Activated CD4-positive, alpha-beta memory T cell treated with anti-CD3 and anti-CD28 coated beads, Interleukin-2, amount 10 ng/mL, durations not matched to agents 7 days and 5 days (primary cell): ENCODE measurements around the gene SLC11A1. TPM values are rescaled to one million over a fixed set of nuclear protein-coding genes. Genes with fewer than 3 reads are reported as not detected.
A peak's percentile ranks its signal among the peaks of the same experiment; 100 is the strongest.

Experiments used
- CTCF ChIA-PET: fragments of 350-600 bp; sonication (Branson Sonifier 250); formaldehyde crosslinking; loops from one replicate; lab custom pipeline; 2021; ENCODE audit warnings: antibody characterized with exemption, inconsistent platforms; lab: Charles Lee
- POLR2A ChIA-PET: fragments of 350-600 bp; sonication (Branson Sonifier 250); formaldehyde crosslinking; loops from one replicate; lab custom pipeline; 2021; ENCODE audit warnings: antibody characterized with exemption; lab: Charles Lee
- DNase-seq: peaks from one replicate; pipeline ENCODE4 v3.0.0-alpha.2; 2020
- H3K27ac Mint-ChIP-seq: one replicate; pipeline ENCODE4 v1.8.0; 2021; ENCODE audit warnings: mild to moderate bottlenecking, mixed read lengths
- H3K27me3 Mint-ChIP-seq: one replicate; pipeline ENCODE4 v1.8.0; 2021; ENCODE audit warnings: mixed read lengths
- H3K36me3 Mint-ChIP-seq: one replicate; pipeline ENCODE4 v1.8.0; 2021; ENCODE audit warnings: low read depth, mixed read lengths
- H3K4me1 Mint-ChIP-seq: one replicate; pipeline ENCODE4 v1.8.0; 2021; ENCODE audit warnings: mixed read lengths
- H3K4me3 Mint-ChIP-seq: one replicate; pipeline ENCODE4 v1.8.0; 2021; ENCODE audit warnings: mild to moderate bottlenecking, mixed read lengths
- H3K9me3 Mint-ChIP-seq: one replicate; pipeline ENCODE4 v1.8.0; 2021; ENCODE audit warnings: mixed read lengths
- total RNA-seq, 2 experiments: library from RNA; stranded (reverse); gene quantifications; one replicate each; pipeline ENCODE4 v1.2.3, GENCODE V29; 2021

Gene SLC11A1
- total RNA-seq, 2 experiments from 2014 or later = 0.13 to 0.25 TPM

DNA sequence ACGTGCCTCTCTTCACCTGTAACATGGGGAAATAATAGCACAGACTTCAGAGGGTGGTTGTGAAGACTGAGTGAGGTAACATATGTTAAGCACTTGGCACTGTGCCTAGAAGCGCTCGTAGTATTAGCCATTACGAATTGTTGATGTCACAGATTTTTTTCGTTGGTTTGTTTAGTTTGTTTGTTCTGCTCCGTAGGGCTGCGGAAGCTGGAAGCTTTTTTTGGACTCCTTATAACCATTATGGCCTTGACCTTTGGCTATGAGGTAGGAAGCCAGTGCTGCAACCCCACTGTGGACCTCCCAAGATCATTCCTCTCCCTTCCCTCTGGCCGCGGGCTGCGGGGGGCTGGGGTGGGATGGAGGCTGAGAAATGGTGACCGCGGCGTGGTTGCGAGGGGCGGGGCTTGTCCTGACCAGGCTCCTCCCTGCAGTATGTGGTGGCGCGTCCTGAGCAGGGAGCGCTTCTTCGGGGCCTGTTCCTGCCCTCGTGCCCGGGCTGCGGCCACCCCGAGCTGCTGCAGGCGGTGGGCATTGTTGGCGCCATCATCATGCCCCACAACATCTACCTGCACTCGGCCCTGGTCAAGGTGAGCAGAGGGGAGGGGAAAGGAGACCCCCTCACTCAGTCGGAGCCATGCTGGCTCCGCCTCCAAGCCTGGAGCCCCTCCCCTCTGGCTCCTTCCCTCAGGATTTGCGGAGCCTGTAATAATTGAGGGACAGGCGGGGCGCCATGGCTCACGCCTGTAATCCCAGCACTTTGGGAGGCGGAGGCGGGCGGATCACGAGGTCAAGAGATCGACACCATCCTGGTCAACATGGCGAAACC is 5.5 kb downstream of the SLC11A1 start:
- ChIA-PET POLR2A (interaction anchor here (0.7 kb wide), 1 partner anchor 9 kb away, joined by 3 read pairs; no protein-coding TSS in a partner anchor), CTCF (interaction anchor here (1.0 kb wide), 1 partner anchor 29 kb away, joined by 3 read pairs; no protein-coding TSS in a partner anchor)
- Mint-ChIP-seq H3K36me3 (no peaks in the 10 kb centered on the region), H3K27ac (no peak overlapping the region), H3K4me3 (no peak overlapping the region), H3K27me3 (peaks cover 13% of the 10 kb centered on the region), H3K4me1 (peaks cover 4% of the 10 kb centered on the region), H3K9me3 (no peaks in the 10 kb centered on the region)
- no peak for DNase-seq

DNA sequence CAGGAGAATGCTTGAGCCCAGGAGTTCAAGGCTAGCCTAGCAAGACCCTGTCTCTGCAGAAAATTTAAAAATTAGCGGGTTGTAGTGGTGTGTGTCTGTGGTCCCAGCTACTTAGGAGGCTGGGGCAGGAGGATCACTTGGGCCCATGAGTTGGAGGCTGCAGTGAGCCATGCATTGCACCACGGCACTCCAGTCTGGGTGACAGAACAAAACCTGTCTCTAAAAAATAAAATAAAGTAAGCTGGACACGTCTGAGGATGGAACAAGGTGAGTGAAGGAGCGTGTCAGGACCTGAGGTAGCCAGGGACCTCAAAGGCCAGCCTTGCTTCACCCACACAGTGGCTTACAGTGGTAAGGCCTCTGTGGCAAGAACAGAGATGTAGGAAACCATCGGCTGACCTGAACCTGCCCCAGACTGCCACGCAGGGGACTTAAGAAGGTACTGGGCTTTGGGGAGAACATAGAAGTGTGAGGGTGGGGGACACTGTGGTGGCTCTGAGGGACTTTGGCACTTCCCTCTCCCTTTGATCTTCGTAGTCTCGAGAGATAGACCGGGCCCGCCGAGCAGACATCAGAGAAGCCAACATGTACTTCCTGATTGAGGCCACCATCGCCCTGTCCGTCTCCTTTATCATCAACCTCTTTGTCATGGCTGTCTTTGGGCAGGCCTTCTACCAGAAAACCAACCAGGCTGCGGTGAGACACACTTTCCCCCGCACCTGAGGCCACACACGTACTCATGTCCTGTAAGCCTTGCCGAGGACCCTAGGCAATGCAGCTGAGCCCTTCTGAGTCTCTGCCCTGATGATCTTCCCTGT is 7.5 kb downstream of the SLC11A1 start:
- no peaks in the 10 kb centered on the region for H3K9me3 Mint-ChIP-seq
- no peaks in the 10 kb centered on the region for H3K36me3 Mint-ChIP-seq
- DNase-seq = no peak
- no peak overlapping the region for H3K4me3 Mint-ChIP-seq
- CTCF ChIA-PET = no interaction called here
- H3K27ac Mint-ChIP-seq = no peak overlapping the region
- H3K4me1 Mint-ChIP-seq = peaks cover 17% of the 10 kb centered on the region
- POLR2A ChIA-PET = interaction anchor here (1.0 kb wide), 1 partner anchor 9 kb away, joined by 3 read pairs; no protein-coding TSS in a partner anchor
- peaks cover 13% of the 10 kb centered on the region for H3K27me3 Mint-ChIP-seq

DNA sequence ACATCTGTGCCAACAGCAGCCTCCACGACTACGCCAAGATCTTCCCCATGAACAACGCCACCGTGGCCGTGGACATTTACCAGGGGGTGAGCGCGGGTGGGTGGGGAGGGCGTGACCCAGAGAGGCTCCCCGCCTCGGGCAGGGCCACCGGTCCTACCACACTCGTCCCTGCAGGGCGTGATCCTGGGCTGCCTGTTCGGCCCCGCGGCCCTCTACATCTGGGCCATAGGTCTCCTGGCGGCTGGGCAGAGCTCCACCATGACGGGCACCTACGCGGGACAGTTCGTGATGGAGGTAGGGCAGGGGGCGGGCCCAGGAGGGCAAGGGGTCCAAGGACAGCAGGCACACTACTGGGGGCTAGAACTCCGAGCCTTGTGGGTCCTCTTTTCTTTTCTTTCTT is 9.1 kb downstream of the SLC11A1 start:
- no peaks in the 10 kb centered on the region for H3K36me3 Mint-ChIP-seq
- ChIA-PET POLR2A (no interaction called here), CTCF (interaction anchor here (1.5 kb wide), 1 partner anchor 118 kb away, joined by 3 read pairs; no protein-coding TSS in a partner anchor)
- no peak overlapping the region for H3K27ac Mint-ChIP-seq
- peaks cover 10% of the 10 kb centered on the region for H3K27me3 Mint-ChIP-seq
- H3K9me3 Mint-ChIP-seq = no peaks in the 10 kb centered on the region
- no peak for DNase-seq
- H3K4me3 Mint-ChIP-seq = no peak overlapping the region
- H3K4me1 Mint-ChIP-seq = peaks cover 29% of the 10 kb centered on the region

- Mint-ChIP-seq H3K36me3 (no peaks in the 10 kb centered on the region), H3K27ac (no peak overlapping the region)
Measured at GRCh38 chr2:218392459-218392858, 10.4 kb downstream of the SLC11A1 start.

DNA sequence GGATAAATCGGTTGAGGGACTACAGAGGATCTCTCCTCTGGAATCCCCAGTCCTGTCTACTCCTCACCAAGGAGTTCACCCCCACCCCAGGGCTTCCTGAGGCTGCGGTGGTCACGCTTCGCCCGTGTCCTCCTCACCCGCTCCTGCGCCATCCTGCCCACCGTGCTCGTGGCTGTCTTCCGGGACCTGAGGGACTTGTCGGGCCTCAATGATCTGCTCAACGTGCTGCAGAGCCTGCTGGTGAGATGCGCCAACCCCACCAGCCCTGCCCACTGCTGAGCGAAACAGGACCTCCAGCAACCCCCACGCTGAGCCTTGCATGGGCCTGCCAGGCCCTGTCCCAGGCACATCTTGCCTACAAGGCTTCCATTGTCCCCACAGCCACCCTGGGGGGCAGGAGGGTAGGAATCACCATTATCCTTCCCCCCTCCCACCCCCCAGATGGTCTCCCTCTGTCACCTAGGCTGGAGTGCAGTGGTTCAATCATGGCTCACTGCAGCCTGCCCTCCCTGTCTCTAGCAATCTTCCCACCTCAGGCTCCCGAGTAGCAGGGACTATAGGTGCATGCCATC is 10.9 kb downstream of the SLC11A1 start:
- H3K27me3 Mint-ChIP-seq = no peaks in the 10 kb centered on the region
- POLR2A ChIA-PET = interaction anchor here (0.8 to 5.6 kb wide), 3 partner anchors 10 to 76 kb away, joined by 3 to 71 read pairs (median 5); no protein-coding TSS in a partner anchor
- H3K27ac Mint-ChIP-seq = no peak overlapping the region
- peaks cover 4% of the 10 kb centered on the region for H3K36me3 Mint-ChIP-seq
- H3K4me1 Mint-ChIP-seq = peaks cover 33% of the 10 kb centered on the region
- CTCF ChIA-PET = interaction anchor here (0.7 to 4.0 kb wide), 9 partner anchors 11 to 317 kb away, joined by 3 to 33 read pairs (median 4); partner anchors contain the start of genes CATIP, SLC11A1 and TTLL4
- no peak overlapping the region for H3K4me3 Mint-ChIP-seq
- no peaks in the 10 kb centered on the region for H3K9me3 Mint-ChIP-seq
- no peak for DNase-seq

More at GRCh38 chr2:218392459-218392858, 10.4 kb downstream of the SLC11A1 start:
- DNase-seq = no peak
- H3K4me3 Mint-ChIP-seq = no peak overlapping the region
- H3K27me3 Mint-ChIP-seq = no peaks in the 10 kb centered on the region
- no peaks in the 10 kb centered on the region for H3K9me3 Mint-ChIP-seq
- ChIA-PET CTCF (interaction anchor here (1.5 to 4.0 kb wide), 3 partner anchors 36 to 119 kb away, joined by 3 to 33 read pairs (median 13); partner anchors contain the start of gene CATIP), POLR2A (interaction anchor here (0.8 kb wide), 1 partner anchor 76 kb away, joined by 3 read pairs; no protein-coding TSS in a partner anchor)
- H3K4me1 Mint-ChIP-seq = peaks cover 29% of the 10 kb centered on the region

DNA sequence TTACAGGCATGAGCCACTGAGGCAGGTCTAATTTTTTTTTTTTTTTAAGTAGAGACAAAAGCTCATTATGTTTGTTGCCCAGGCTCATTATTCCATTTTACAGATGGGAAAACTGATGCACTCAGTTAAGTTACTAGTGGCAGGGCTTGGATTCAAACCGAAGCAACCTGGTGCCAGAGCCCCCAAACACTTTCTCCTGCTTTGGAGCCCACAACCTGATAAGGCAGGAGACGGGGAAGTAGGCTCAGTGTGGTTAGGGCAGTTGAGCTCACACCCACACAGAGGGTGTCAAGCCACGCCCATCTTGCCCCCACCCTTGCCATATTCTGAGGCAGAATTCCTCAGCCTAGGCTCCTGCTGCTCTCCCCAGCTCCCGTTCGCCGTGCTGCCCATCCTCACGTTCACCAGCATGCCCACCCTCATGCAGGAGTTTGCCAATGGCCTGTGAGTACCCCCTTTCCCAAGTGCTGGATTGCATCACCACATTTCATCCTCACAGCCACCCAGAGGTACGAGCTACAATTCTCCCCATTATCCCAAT is 11.7 kb downstream of the SLC11A1 start:
- no peak overlapping the region for H3K27ac Mint-ChIP-seq
- H3K36me3 Mint-ChIP-seq = peaks cover 5% of the 10 kb centered on the region
- no peaks in the 10 kb centered on the region for H3K27me3 Mint-ChIP-seq
- no peaks in the 10 kb centered on the region for H3K9me3 Mint-ChIP-seq
- H3K4me1 Mint-ChIP-seq = peaks cover 34% of the 10 kb centered on the region
- no peak overlapping the region for H3K4me3 Mint-ChIP-seq
- CTCF ChIA-PET = interaction anchor here (0.7 to 4.0 kb wide), 12 partner anchors 12 to 316 kb away, joined by 3 to 33 read pairs (median 4); partner anchors contain the start of genes CATIP, SLC11A1 and TTLL4
- peak; percentile 39 for DNase-seq
- POLR2A ChIA-PET = interaction anchor here (1.1 to 5.6 kb wide), 4 partner anchors 10 to 107 kb away, joined by 3 to 71 read pairs (median 15); no protein-coding TSS in a partner anchor

- ChIA-PET POLR2A (interaction anchor here (1.1 to 5.6 kb wide), 5 partner anchors 11 to 109 kb away, joined by 3 to 71 read pairs (median 25); no protein-coding TSS in a partner anchor), CTCF (interaction anchor here (0.8 to 4.0 kb wide), 12 partner anchors 11 to 123 kb away, joined by 3 to 33 read pairs (median 6); partner anchors contain the start of genes CATIP and TMBIM1)
- H3K27me3 Mint-ChIP-seq = no peaks in the 10 kb centered on the region
- no peaks in the 10 kb centered on the region for H3K9me3 Mint-ChIP-seq
- no peak overlapping the region for H3K4me3 Mint-ChIP-seq
- DNase-seq = peak; percentile 39
- peaks cover 5% of the 10 kb centered on the region for H3K36me3 Mint-ChIP-seq
- peaks cover 34% of the 10 kb centered on the region for H3K4me1 Mint-ChIP-seq
- peak overlapping the region; percentile 21 for H3K27ac Mint-ChIP-seq
Measured at GRCh38 chr2:218394298-218395089, 12.4 kb downstream of the SLC11A1 start.

DNA sequence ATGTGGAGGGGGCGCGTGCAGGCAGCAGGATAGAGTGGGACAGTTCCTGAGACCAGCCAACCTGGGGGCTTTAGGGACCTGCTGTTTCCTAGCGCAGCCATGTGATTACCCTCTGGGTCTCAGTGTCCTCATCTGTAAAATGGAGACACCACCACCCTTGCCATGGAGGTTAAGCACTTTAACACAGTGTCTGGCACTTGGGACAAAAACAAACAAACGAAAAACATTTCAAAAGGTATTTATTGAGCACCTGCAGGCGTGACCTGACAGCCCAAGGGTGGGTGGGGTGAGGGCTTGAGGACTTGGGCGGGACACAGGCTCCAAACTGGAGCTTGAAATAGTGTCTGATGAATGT is 13.0 kb downstream of the SLC11A1 start:
- H3K27ac Mint-ChIP-seq = peak overlapping the region; percentile 19
- CTCF ChIA-PET = interaction anchor here (1.2 to 4.0 kb wide), 6 partner anchors 11 to 110 kb away, joined by 3 to 33 read pairs (median 24); partner anchors contain the start of genes CATIP and TMBIM1
- DNase-seq = no peak
- no peaks in the 10 kb centered on the region for H3K9me3 Mint-ChIP-seq
- H3K4me3 Mint-ChIP-seq = no peak overlapping the region
- peaks cover 5% of the 10 kb centered on the region for H3K36me3 Mint-ChIP-seq
- H3K27me3 Mint-ChIP-seq = no peaks in the 10 kb centered on the region
- POLR2A ChIA-PET = interaction anchor here (3.5 to 5.6 kb wide), 3 partner anchors 12 to 109 kb away, joined by 25 to 71 read pairs (median 71); no protein-coding TSS in a partner anchor
- peaks cover 34% of the 10 kb centered on the region for H3K4me1 Mint-ChIP-seq

GRCh38 chr2:218395456-218395825 is 13.4 kb downstream of the SLC11A1 start:
- POLR2A ChIA-PET = interaction anchor here (1.2 to 5.6 kb wide), 9 partner anchors 11 to 264 kb away, joined by 3 to 71 read pairs (median 19); partner anchors contain the start of genes AAMP, BCS1L, PNKD and ZNF142
- CTCF ChIA-PET = interaction anchor here (1.0 to 4.0 kb wide), 11 partner anchors 10 to 265 kb away, joined by 4 to 33 read pairs (median 16); partner anchors contain the start of genes AAMP, CATIP, PNKD and TMBIM1
- peak; percentile 25 for DNase-seq
- Mint-ChIP-seq H3K4me1 (peaks cover 34% of the 10 kb centered on the region), H3K4me3 (peak overlapping the region; percentile 83), H3K9me3 (no peaks in the 10 kb centered on the region), H3K27ac (peak overlapping the region; percentile 93), H3K27me3 (no peaks in the 10 kb centered on the region), H3K36me3 (peaks cover 8% of the 10 kb centered on the region)

DNA sequence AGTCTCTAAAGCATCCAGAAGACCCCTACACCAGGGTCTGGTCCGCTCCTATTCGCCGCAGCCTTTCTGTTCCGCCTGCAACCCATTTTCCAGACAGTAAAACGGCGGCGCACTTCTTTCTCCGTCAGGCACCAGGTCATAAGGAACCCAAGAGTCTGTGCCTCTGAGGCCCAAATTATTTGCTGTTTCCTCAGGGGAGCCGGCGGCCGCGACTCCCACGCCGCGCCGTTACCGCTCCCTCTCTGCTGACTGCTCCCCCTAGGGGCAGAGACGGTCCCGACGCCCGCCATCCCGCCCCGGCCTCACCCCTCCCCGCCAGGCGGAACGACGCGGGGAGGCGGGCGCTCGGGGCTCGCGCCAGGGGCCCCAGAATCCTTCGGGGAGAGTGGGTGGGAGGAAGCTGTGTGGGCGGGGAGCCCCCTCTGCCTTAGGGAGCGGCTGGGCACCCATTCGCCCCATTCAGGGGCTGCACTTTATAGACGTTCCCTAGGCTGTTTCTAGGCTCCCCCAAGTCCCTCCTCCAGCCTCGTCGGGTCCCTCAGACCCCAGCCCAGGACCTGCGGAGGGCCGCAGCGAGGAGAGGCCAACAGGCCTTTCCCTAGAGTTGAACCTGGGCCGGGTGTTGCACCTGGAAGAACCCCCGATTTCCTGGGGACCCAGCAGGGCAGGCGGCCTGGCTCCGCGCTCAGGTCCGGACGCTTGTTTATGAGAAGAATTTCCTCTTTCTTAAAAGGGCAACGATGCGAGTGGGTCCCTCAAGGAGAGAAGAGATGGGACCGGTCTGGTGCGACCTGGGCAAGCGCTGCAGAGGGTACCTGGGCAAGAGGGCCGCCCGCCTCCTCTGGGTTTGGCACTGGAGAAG is 14.0 kb downstream of the SLC11A1 start:
- POLR2A ChIA-PET = interaction anchor here (0.6 to 5.6 kb wide), 19 partner anchors 11 to 854 kb away, joined by 3 to 71 read pairs (median 6); partner anchors contain the start of genes AAMP, ARPC2, BCS1L and PNKD

More for the DNA sequence above, 14.0 kb downstream of the SLC11A1 start:
- no peaks in the 10 kb centered on the region for H3K9me3 Mint-ChIP-seq
- H3K4me3 Mint-ChIP-seq = peak overlapping the region; percentile 83
- H3K27me3 Mint-ChIP-seq = no peaks in the 10 kb centered on the region
- peak; percentile 96 for DNase-seq
- CTCF ChIA-PET = interaction anchor here (0.6 to 4.0 kb wide), 23 partner anchors 10 to 264 kb away, joined by 3 to 33 read pairs (median 5); partner anchors contain the start of genes AAMP, CATIP, PNKD and TMBIM1
- peaks cover 34% of the 10 kb centered on the region for H3K4me1 Mint-ChIP-seq
- peak overlapping the region; percentile 93 for H3K27ac Mint-ChIP-seq
- peaks cover 8% of the 10 kb centered on the region for H3K36me3 Mint-ChIP-seq
